Activated CD8-positive, alpha-beta memory T cell treated with anti-CD3 and anti-CD28 coated beads for 1 hour (primary cell): ENCODE measurements around the gene CDKN1B.

Source experiments
- DNase-seq, 2 donors: peaks; one replicate each; pipeline ENCODE4 v3.0.0-alpha.2; 2020; ENCODE audit warnings: low read depth in 1 of 2; ENCODE audit errors: extremely low read depth in 1 of 2

The CDKN1B gene

DNA sequence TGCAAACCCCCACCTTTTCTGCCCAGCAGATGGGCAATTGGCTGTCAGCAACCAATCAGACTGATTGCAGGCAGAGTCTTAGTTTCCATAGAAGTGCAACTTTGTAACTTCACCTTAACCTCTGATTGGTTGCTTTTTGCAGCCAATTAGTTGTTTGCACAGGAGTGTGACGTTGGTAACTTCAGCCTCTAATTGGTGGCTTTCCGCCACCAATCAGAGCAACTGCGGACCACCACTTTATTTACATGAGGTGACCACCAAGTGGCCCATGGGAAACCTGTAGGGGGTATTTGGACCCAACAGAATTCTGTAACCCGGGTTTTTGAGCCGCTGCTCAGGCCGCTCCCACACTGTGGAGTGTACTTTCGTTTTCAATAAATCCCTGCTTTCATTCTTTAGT, 32.3 kb downstream of the CDKN1B start:
- no peak for DNase-seq

DNA sequence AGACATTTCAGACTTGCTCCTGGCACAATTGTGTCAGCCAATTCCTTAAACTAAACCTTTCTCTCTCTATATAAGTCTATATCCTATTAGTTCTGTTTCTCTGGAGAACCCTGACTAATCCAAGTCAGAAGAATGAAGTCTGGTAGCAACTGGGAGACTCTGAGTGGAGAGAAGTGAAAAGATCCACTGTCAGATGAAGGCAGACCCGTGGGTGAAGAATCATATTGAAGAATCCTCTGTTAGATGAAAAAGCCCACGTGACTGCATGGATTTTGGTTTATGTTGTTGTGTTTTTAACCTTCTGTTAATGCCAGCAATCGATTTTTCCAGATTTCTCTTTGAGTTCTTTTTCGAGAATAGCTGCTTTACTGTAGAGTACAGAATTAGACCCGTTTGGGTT, 38.8 kb downstream of the CDKN1B start:
- no peak for DNase-seq

DNA sequence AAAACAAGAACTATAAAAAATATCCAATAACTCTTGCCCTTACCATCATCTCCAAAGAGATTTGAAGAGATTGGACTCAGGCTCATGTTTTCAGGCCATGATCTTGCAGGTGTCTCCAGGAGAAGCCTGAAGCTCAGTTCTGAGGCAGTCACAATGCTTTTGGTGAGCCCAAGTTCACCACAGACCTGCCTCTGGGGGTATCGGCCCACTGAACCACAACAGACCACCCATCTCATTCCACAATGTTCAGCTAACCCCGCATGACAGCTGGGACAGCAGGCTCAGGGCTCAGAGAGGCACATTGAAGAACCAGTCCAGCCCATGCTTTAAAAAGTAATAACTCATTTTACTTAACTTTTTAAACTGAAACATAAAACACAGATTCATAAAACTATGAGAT, 40.0 kb downstream of the CDKN1B start:
- DNase-seq, result no peak

GRCh38 chr12:12759234-12759915, 42.2 kb downstream of the CDKN1B start:
- DNase-seq, result no peak

GRCh38 chr12:12764824-12765223, 47.7 kb downstream of the CDKN1B start:
- no peak for DNase-seq

- DNase-seq, result no peak
These were observed 53.1 kb downstream of the CDKN1B start for GRCh38 chr12:12770262-12770661.
